Measurements from ENCODE around the gene VWA7.

DNA sequence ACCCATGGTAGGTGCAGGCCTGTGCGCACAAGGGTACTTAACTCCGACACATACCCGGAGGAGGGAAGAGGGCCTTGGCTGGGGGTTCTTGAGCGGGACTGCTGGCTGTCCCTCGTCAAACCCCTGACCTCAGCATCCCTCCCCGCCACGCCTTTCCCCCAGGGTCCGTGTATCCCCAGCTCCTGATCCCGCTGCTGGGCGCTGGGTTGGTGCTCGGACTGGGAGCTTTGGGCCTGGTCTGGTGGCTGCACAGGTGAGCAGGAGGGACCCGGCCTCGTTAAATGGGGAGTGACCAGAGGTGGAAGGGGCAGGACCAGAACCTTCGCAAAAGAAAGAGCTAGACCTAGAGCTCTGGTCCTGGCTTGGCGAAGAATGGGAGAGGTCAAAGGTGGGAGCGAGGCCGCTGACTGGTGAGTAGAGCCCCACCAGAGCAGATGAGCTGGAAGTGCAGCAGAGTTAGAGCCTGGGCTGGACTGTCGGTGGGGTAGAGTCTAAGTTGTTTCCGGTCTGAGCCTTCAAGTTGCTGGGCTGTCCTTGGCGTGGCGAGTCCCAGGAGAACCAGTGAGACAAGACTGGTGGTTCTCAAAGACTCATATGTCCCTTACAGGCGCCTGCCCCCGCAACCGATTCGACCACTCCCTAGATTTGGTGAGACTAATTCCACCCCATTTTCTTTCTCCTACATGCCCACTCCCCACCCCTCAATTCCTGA is 53.0 kb downstream of the VWA7 start:
- TF ChIP-seq, protein P1, sequence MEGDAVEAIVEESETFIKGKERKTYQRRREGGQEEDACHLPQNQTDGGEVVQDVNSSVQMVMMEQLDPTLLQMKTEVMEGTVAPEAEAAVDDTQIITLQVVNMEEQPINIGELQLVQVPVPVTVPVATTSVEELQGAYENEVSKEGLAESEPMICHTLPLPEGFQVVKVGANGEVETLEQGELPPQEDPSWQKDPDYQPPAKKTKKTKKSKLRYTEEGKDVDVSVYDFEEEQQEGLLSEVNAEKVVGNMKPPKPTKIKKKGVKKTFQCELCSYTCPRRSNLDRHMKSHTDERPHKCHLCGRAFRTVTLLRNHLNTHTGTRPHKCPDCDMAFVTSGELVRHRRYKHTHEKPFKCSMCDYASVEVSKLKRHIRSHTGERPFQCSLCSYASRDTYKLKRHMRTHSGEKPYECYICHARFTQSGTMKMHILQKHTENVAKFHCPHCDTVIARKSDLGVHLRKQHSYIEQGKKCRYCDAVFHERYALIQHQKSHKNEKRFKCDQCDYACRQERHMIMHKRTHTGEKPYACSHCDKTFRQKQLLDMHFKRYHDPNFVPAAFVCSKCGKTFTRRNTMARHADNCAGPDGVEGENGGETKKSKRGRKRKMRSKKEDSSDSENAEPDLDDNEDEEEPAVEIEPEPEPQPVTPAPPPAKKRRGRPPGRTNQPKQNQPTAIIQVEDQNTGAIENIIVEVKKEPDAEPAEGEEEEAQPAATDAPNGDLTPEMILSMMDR (conservative IDR thresholded peaks at IDR 0.05), result no peak
- TF ChIP-seq ZFX (IDR thresholded peaks at IDR 0.05), result no peak
